Esophagus squamous epithelium (tissue), 5 donors: ENCODE data around the gene CATSPERZ. TPM values are rescaled to one million over a fixed set of nuclear protein-coding genes. Genes with fewer than 3 reads are reported as not detected.
A peak's percentile ranks its signal among the peaks of the same experiment; 100 is the strongest.

ENCODE experiments used
- DNase-seq: peaks from one replicate; lab custom pipeline; 2025; lab: John Stamatoyannopoulos, UW
- H3K27ac ChIP-seq, 4 donors: fragments of 200-600 bp; sonication (generic); one replicate each; pipeline ENCODE4 v1.5.1; 2016 to 2019; ENCODE audit warnings: mild to moderate bottlenecking in 1 of 4
- H3K27me3 ChIP-seq, 4 donors: fragments of 200-600 bp; sonication (generic); 1 replicate in 3 of 4; 2 replicates in 1 of 4; pipeline versions ENCODE4 v1.5.1 to v1.6.0; 2017 to 2021; ENCODE audit warnings: antibody characterized with exemption in 1 of 4
- H3K36me3 ChIP-seq, 3 donors: fragments of 200-600 bp; sonication (generic); one replicate each; pipeline ENCODE4 v1.5.1; 2016 to 2019
- H3K4me1 ChIP-seq, 3 donors: fragments of 200-600 bp; sonication (generic); one replicate each; pipeline ENCODE4 v1.5.1; 2017 to 2019
- H3K4me3 ChIP-seq, 4 donors: fragments of 200-600 bp; sonication (generic); 1 replicate in 3 of 4; 2 replicates in 1 of 4; pipeline ENCODE4 v1.5.1; 2016 to 2019; ENCODE audit warnings: mild to moderate bottlenecking in 2 of 4, moderate library complexity in 1 of 4
- H3K9me3 ChIP-seq, 3 donors: fragments of 200-600 bp; sonication (generic); one replicate each; pipeline ENCODE4 v1.5.1; 2016 to 2019
- POLR2A ChIP-seq, 4 donors: fragments of 450-650 bp; IDR thresholded peaks; one replicate each; pipeline ENCODE4 v1.6.1; 2017; ENCODE audit warnings: antibody characterized with exemption in 4 of 4, mild to moderate bottlenecking in 4 of 4, moderate library complexity in 3 of 4
- WGBS, 2 donors: methylation state at CpG; one replicate each; pipeline ENCODE4 v1.1.5; 2018; 5-methylcytosine and 5-hydroxymethylcytosine counted together
- intact Hi-C: fragments of 100-400 bp; cut with DNase I; formaldehyde crosslinking; loops from one replicate; pipeline ENCODE4 v1.15.0; 2022
- total RNA-seq, 4 donors: library from RNA; depleted of rRNA; stranded (reverse); fragments of >200 nt; gene quantifications; one replicate each; pipeline ENCODE4 v1.1.0, GENCODE V29; 2016
- TF ChIP-seq, protein P1 (sequence below), 6 experiments: fragments of 450-650 bp in 4 of 6; fragments of 200-600 bp in 2 of 6; sonication (generic) in 2 of 6; IDR thresholded peaks; one replicate each; pipeline ENCODE4 v1.5.1; 2016 to 2019; ENCODE audit warnings: antibody characterized with exemption in 6 of 6, mild to moderate bottlenecking in 4 of 6, moderate library complexity in 4 of 6
- donor health status: DM: yes; HTN: yes; CAD: no.

Gene CATSPERZ
- total RNA-seq, 4 donors from 2014 or later, result not detected

DNA sequence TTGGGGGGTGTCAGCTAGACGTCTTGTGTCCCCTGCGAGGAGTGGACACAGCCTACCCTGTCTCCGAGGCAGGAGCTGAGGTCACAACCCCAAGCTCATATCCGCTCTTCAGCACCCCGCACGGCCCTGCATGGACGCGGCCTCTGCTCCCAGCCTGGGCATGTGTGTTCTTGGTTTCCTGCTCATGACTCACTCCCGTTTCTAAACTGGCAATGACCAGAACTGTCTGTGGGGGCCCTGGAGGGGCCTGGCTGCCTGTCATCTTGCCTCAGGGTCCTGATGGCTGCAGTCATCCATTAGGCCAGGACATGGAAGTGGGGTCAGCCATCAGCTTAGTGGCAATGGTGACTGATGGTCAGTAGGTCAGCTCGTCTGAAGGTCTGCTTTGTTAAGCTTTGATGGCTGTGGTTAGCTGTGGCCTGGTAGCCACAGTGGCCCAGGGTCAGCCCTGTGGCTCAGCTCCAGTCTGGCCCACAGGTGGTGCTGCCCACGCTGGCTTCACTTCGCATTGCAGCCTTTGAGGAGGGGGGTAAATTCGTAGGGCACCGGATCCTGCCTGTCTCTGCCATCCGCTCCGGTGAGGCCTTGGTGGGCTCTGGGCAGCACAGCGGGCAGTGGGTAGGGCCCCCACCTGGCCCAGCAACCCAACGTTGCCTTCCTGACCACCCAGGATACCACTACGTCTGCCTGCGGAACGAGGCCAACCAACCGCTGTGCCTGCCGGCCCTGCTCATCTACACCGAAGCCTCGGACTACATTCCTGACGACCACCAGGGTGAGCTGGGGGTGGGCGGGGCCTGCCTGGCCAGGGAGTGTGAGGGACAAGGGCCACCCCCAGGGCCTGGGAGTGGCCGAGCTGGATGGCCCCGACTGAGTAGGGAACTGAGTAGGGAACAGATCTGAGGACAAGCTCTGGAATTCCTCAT is 36.9 kb upstream of the CATSPERZ start:
- Histone ChIP-seq H3K36me3 (peaks cover 49 to 88% (median 54%) of the 10 kb centered on the region in 3 donors), H3K27me3 (no peaks in the 10 kb centered on the region), H3K4me1 (peaks cover 17 to 31% (median 17%) of the 10 kb centered on the region in 3 donors), H3K27ac (no peak overlapping the region), H3K4me3 (no peak overlapping the region), H3K9me3 (no peaks in the 10 kb centered on the region)
- DNase-seq, result no peak
- no peak for TF ChIP-seq POLR2A (IDR thresholded peaks at IDR 0.05)
- TF ChIP-seq, protein P1, sequence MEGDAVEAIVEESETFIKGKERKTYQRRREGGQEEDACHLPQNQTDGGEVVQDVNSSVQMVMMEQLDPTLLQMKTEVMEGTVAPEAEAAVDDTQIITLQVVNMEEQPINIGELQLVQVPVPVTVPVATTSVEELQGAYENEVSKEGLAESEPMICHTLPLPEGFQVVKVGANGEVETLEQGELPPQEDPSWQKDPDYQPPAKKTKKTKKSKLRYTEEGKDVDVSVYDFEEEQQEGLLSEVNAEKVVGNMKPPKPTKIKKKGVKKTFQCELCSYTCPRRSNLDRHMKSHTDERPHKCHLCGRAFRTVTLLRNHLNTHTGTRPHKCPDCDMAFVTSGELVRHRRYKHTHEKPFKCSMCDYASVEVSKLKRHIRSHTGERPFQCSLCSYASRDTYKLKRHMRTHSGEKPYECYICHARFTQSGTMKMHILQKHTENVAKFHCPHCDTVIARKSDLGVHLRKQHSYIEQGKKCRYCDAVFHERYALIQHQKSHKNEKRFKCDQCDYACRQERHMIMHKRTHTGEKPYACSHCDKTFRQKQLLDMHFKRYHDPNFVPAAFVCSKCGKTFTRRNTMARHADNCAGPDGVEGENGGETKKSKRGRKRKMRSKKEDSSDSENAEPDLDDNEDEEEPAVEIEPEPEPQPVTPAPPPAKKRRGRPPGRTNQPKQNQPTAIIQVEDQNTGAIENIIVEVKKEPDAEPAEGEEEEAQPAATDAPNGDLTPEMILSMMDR (IDR thresholded peaks at IDR 0.05), result no peak
- intact Hi-C loops, result no loop called here
- 35 to 80% methylated on average over 2 to 9 of the region's 29 CpGs for WGBS, 2 donors

DNA sequence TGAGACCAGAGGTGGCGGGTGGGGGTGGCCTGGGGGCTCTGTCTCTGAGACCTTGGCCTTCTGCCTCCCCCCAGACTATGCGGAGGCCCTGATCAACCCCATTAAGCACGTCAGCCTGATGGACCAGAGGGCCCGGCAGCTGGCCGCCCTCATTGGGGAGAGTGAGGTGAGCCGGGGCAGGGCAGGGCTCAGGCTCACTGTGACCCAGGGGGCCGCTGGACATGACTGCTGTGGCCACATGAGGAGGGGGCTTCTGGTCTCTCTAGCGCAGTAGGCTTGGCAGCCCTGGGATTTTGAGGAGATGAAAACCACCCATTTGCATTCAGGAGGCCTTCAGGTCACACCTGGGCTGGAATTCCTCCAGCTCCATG is 36.2 kb upstream of the CATSPERZ start:
- Histone ChIP-seq H3K27ac (no peak overlapping the region), H3K4me1 (peaks cover 24 to 37% (median 24%) of the 10 kb centered on the region in 3 donors), H3K27me3 (no peaks in the 10 kb centered on the region), H3K4me3 (no peak overlapping the region), H3K9me3 (no peaks in the 10 kb centered on the region), H3K36me3 (peaks cover 43 to 82% (median 51%) of the 10 kb centered on the region in 3 donors)
- intact Hi-C loops, result no loop called here
- no peak for DNase-seq
- TF ChIP-seq, protein P1 (IDR thresholded peaks at IDR 0.05), result no peak
- TF ChIP-seq POLR2A (IDR thresholded peaks at IDR 0.05), result no peak
- 50% methylated on average over 1 of the region's 8 CpGs; no CpG with 5 or more reads in 1 of the 2 donors for WGBS, 2 donors

DNA sequence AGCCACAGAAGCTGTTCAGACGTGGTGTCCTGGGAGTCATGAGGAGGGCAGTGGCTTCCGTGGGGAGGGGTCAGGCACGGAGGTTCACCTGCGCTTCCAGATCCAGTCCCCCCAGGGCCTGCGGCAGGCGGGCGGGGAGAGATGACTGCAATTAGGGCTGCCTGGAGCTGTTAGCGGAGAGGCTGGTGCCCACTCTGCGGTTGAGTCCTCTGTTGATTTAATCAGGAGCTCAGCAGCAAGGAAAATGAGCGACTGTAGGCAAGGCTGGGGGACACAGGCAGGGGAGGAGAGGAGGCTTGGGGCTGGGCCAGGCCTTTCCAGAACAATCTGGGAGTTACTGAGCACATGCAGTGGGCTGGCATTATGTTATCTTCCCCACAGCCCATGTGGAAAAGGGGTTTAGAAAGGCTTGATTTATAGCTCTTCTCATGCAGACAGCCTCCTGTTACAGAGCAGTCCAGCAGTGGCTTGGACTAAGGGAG is 35.7 kb upstream of the CATSPERZ start:
- TF ChIP-seq, protein P1 (IDR thresholded peaks at IDR 0.05), result no peak
- TF ChIP-seq POLR2A (IDR thresholded peaks at IDR 0.05), result no peak
- H3K4me1 ChIP-seq, result peaks cover 25 to 42% (median 27%) of the 10 kb centered on the region in 3 donors
- H3K9me3 ChIP-seq, result no peaks in the 10 kb centered on the region
- intact Hi-C loops, result no loop called here
- H3K27me3 ChIP-seq, result no peaks in the 10 kb centered on the region
- no peak overlapping the region for H3K27ac ChIP-seq
- no peak overlapping the region for H3K4me3 ChIP-seq
- H3K36me3 ChIP-seq, result peaks cover 39 to 77% (median 46%) of the 10 kb centered on the region in 3 donors
- 83 to 84% methylated on average over 2 to 3 of the region's 10 CpGs for WGBS, 2 donors
- DNase-seq, result no peak

DNA sequence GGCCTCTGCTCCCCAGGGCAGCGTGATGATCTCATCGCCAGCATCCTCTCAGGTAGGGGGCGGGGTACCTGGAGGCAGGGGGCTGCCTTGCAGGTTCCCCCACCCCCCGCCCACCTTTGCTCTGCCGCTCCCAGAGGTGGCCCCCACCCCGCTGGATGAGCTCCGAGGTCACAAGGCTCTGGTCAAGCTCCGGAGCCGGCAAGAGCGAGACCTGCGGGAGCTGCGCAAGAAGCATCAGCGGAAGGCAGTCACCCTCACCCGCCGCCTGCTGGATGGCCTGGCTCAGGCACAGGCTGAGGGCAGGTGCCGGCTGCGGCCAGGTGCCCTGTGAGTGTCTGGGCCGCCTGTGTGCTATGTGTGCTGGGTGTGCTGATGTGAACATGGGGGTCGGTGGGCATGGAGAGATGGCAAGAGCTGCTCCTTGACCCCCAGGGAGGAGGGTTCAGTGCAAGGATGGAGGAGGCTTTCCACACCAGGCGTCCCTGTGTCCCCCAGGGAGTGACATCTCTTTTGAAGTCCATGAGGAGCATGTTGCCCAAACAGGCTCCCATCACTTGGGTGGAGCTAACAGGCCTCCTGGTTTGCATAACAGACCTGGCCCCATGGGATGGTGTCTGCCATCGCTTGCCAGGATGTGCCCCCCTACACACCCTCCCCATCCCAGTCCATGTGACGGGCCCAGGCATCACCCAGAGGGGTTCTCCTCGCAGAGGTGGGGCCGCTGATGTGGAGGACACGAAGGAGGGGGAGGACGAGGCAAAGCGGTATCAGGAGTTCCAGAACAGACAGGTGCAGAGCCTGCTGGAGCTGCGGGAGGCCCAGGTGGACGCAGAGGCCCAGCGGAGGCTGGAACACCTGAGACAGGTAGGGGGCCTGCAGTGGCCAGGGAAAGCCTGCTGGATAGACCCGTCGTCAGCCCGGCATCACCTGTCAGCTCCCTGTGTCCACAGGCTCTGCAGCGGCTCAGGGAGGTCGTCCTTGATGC is 34.7 kb upstream of the CATSPERZ start:
- H3K27ac ChIP-seq, result peak overlapping the region in 1 of 4 donors; percentile 99
- intact Hi-C loops, result no loop called here
- H3K27me3 ChIP-seq, result no peaks in the 10 kb centered on the region
- H3K4me3 ChIP-seq, result no peak overlapping the region
- TF ChIP-seq, protein P1 (IDR thresholded peaks at IDR 0.05), result no peak
- no peak for TF ChIP-seq POLR2A (IDR thresholded peaks at IDR 0.05)
- 82 to 92% methylated on average over 6 to 12 of the region's 35 CpGs for WGBS, 2 donors
- peaks cover 31 to 67% (median 37%) of the 10 kb centered on the region in 3 donors for H3K36me3 ChIP-seq
- H3K4me1 ChIP-seq, result peaks cover 25 to 44% (median 27%) of the 10 kb centered on the region in 3 donors
- no peak for DNase-seq
- no peaks in the 10 kb centered on the region for H3K9me3 ChIP-seq
